GM20431 (cell line): ENCODE data around the gene AGBL4.

Experiments
- in situ Hi-C: fragments of 300-500 bp; cut with MseI, MboI; formaldehyde crosslinking; loops from one replicate; pipeline ENCODE4 v1.15.0; 2020; ENCODE audit warnings: low sequenced_read_pairs; ENCODE audit not compliant: unreplicated experiment

Gene AGBL4

GRCh38 chr1:49208712-49209111 is 815.0 kb downstream of the AGBL4 start:
- in situ Hi-C loops: no loop called here

GRCh38 chr1:49204720-49205119 is 819.0 kb downstream of the AGBL4 start:
- in situ Hi-C loops: no loop called here

GRCh38 chr1:49200738-49201137 is 823.0 kb downstream of the AGBL4 start:
- in situ Hi-C loops: no loop called here

GRCh38 chr1:49199564-49199963 is 824.2 kb downstream of the AGBL4 start:
- in situ Hi-C loops: no loop called here

DNA sequence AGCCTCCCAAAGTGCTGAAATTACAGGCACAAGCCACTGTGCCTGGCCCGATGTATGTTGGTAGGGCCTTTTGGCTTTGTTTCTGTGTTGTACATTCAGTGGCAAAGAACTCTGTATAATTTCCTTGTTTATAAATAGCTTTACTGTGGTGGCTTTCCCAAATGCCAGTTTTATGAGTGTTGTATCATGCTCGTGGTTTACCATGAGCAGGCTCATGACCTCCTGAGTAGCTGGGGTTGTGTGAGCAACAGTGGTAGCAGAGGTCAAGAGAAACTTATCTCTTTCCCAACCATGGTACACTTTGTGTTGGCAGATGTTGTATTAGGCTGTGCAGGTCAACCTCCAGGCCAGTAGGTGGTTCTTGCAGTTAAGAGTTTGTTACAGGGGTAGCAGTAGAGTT is 826.7 kb downstream of the AGBL4 start:
- in situ Hi-C loops: no loop called here

GRCh38 chr1:49190138-49190537 is 833.6 kb downstream of the AGBL4 start:
- in situ Hi-C loops: no loop called here

DNA sequence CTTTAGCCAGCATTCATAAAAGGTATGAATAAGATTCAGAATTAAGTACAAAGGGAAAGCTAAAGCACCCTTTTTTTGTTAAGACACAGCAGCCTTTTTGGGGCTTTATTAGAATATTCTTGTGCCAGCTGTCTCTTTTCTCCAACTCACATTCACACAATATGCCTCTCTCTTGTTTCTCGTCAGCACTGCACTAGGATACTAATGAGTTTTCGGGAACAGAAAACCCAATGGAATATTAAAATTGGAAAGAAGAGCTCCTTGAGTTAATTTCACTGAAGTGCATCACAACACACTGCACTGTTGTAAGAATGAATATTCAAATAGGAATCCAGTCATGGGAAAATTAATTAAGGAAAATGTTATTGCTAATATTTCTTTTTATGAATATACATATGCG is 836.7 kb downstream of the AGBL4 start:
- in situ Hi-C loops: no loop called here

DNA sequence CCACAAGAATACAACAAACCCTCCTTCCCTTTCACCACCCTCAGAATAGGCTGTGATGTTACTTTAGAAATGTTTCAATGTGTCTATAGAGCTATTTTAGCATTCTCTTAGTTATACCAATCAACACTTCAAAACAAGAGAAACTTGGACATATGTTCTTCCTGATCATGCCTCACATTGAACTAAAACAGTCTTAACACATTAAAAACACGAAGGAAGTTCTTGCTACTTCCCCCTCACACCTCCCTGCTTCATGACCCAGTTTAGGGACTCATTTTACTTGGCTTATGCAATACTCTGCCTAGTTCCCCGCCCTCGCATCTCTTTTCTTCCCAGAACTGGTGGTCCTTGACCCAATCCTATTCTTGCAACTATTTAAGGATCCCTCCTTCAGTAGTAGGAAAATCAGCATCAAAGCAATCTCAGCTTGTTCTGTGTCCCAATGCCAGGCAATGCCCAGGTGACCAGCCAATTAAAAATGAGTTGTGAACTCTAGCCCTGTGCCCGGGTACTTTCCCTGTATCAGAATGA is 838.2 kb downstream of the AGBL4 start:
- in situ Hi-C loops: no loop called here

DNA sequence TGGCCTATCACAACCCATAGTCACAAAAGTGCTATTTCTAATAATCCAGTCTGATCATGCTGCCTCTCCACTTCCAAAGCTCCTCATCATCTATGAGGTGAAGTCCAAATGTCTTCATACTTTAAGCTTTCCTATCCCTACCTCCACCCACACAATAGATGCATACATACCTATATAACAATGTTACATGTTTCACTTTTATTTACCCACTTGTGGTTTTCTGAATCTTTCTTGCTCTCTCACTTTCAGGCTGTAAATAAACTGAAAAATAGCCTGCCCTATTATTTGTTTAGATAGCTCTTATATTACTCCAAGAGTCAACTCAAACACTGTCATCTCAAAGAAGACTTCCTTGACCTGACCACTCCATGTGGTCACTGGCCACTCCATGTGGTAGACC is 840.3 kb downstream of the AGBL4 start:
- in situ Hi-C loops: no loop called here

- in situ Hi-C loops: no loop called here
Observed at GRCh38 chr1:49181033-49181432, 842.7 kb downstream of the AGBL4 start.

GRCh38 chr1:49171941-49172593 is 851.7 kb downstream of the AGBL4 start:
- in situ Hi-C loops: no loop called here

- in situ Hi-C loops: no loop called here
Observed at GRCh38 chr1:49166031-49166430, 857.7 kb downstream of the AGBL4 start.

DNA sequence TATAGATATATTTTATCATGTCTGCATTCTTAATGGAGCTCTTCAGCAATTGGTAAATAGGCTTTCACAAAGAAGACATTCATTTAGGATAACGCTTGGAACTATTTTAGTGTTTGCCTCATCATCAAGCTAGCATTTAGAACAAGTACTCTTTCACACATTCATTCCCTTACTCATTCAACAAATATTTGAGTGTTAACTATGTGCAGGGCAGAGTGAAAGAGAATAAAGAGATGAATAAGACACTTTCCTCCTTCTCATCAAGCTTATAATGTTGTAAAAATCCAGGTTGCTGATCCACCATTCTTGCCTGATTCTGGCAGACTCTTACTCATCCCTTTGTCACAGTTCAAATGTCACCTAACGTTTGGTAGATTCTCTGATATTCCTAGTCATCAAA is 860.7 kb downstream of the AGBL4 start:
- in situ Hi-C loops: no loop called here

DNA sequence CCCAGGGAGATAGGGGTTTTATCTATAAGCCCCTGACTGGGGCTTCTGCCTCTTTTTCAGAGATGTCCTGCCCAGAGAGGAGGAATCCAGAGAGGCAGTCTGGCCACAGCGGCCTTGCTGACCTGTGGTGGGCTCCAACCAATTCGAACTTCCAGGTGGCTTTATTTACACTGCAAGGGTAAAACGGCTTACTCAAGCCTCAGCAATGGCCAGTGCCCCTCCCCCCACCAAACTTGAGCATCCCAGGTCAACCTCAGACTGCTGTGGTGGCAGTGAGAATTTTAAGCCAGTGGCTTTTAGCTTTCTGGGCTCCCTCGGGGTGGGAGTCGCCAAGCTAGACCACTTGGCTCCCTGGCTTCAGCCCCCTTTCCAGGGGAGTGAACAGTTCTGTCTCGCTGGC is 863.1 kb downstream of the AGBL4 start:
- in situ Hi-C loops: no loop called here

GRCh38 chr1:49136738-49137251 is 887.0 kb downstream of the AGBL4 start:
- in situ Hi-C loops: no loop called here

GRCh38 chr1:49125746-49126145 is 898.0 kb downstream of the AGBL4 start:
- in situ Hi-C loops: no loop called here

GRCh38 chr1:49111931-49112330 is 911.8 kb downstream of the AGBL4 start:
- in situ Hi-C loops: no loop called here

DNA sequence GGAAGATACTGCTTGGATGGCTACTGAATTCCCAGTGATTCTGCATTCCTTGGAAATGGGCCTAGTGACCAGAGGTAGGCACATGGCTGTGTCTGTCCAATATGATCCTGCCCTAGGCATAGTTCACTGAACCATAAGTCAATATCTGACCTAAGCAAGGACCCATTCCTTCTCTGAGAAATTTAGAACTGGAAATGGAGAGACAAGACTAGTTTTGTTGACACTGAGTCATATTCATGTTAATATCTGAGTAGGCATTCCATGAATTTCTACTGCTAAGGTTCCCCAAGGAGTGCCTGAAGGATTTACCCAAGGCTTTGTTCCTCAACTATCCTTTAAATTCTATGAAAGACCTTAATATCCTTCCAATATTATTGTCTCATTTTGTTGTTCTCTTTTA is 917.3 kb downstream of the AGBL4 start:
- in situ Hi-C loops: no loop called here

DNA sequence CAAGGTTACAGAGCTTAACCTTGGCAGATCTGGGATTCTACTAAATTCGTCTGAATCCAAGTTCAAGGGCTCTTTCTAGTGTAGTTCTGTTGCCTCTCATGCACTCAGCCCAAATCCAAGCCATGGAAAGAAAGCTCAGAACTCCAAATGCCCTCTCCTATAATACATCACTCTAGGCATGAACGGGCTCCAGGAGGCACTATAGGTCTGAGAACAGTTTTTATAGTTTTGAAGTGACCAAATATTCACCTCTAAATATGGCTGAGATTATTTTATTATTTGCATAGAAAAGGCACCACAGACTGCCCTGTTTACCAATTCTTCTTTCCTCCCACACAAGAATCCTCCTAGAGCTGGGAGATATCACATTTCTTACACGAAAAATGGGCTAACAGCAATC is 919.2 kb downstream of the AGBL4 start:
- in situ Hi-C loops: no loop called here

DNA sequence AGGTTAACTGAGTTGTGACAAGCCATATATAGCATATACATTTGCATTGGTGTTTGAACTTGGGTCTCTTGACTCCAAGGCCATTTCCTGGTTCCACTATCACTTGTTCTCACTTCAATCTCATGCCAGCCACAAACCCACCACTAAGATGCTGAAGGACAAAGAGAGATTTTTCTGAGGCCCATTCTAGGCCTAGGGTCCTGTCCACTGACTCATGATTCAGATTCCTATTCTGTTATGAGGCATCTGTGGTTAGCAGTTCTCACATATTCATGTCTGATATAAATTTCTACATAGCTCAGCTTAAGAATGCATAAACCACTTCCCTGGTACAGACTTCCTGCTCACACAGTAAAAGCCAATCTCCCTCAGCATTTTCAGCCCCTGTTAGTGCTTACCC is 921.0 kb downstream of the AGBL4 start:
- in situ Hi-C loops: no loop called here

- in situ Hi-C loops: no loop called here
Observed at GRCh38 chr1:49098866-49099265, 924.9 kb downstream of the AGBL4 start.

GRCh38 chr1:49086327-49086726 is 937.4 kb downstream of the AGBL4 start:
- in situ Hi-C loops: no loop called here
